ENCODE results near the gene SIRT6. TPM values are rescaled to one million over a fixed set of nuclear protein-coding genes. Genes with fewer than 3 reads are reported as not detected.
A peak's percentile ranks its signal among the peaks of the same experiment; 100 is the strongest.

The SIRT6 gene
- total and polyA plus RNA-seq, 9 of the 15 experiments (the other 6 are each of a cell fraction or from before 2014, with no cell fraction given) = 1.4 to 41.1 (median 10.2) TPM

- DNase-seq (ENCODE audit: extremely low read depth in 1 of 4, low spot score in 3 of 4) (peak; percentile 62 to 90 (median 67)), ATAC-seq (peak; percentile 93), FAIRE-seq (peak; percentile 97)
- Histone ChIP-seq H3K9ac (ENCODE audit: insufficient read depth in 1 of 2, low read depth in 2 of 2, low read length in 2 of 2) (peak overlapping the region in 1 of 2 experiments; percentile 61; a peak in 3 of 4 replicates), H3K9me3 (replicated peaks; ENCODE audit: control insufficient read depth, insufficient read depth, low read depth, low read length) (no peaks in the 10 kb centered on the region), H3K79me2 (ENCODE audit: control insufficient read depth, insufficient read depth, low read length) (no peaks in the 10 kb centered on the region), H3K27me3 (ENCODE audit: control insufficient read depth in 2 of 2, insufficient read depth in 2 of 2, low read length in 2 of 2) (peaks cover 0 to 3% of the 10 kb centered on the region in 2 experiments; a peak in 1 of 5 replicates), H3K27ac (ENCODE audit: extremely low read depth, low read depth, low read length) (peak overlapping the region; percentile 73; the same call in 2 of the 3 replicates), H4K20me1 (replicated peaks; ENCODE audit: control insufficient read depth, insufficient read depth, low read length) (no peaks in the 10 kb centered on the region), H3K9me1 (ENCODE audit: control insufficient read depth, insufficient read depth, low read length) (no peaks in the 10 kb centered on the region), H3K36me3 (ENCODE audit: control insufficient read depth, insufficient read depth, low read length) (no peaks in the 10 kb centered on the region), H3K4me2 (ENCODE audit: insufficient read depth, low read length) (peak overlapping the region; percentile 75), H3K4me3 (peak overlapping the region; percentile 7; the same call in 1 of the 2 replicates), H3K4me1 (replicated peaks in 1 of 2; ENCODE audit: control insufficient read depth in 2 of 2, insufficient read depth in 2 of 2, low read length in 2 of 2) (peaks cover 12 to 21% of the 10 kb centered on the region in 2 experiments), H2AFZ (ENCODE audit: low read depth, low read length) (peak overlapping the region; percentile 81)
- intact Hi-C loops (cut with micrococcal nuclease) = no loop called here
- ChIA-PET CTCF (ENCODE audit: low intra/inter-chr PET ratio) (no interaction called here), POLR2A (interaction anchor here (0.8 kb wide), 1 partner anchor 72 kb away, joined by 3 read pairs; no protein-coding TSS in a partner anchor)
- BruUV-seq (replicated peaks) = no TSS peak
- WGBS (ENCODE audit: insufficient coverage, low coverage, missing lambda C conversion rate) = 0% methylated on average over 8 of the region's 8 CpGs
- in situ Hi-C loops (cut with MboI) = no loop called here
- TF ChIP-seq NFATC3 (IDR thresholded peaks at IDR 0.05) = no peak
- no peak for TF ChIP-seq CTCFL (IDR thresholded peaks at IDR 0.05; ENCODE audit: borderline replicate concordance, insufficient read depth, low read depth, low read length, poor library complexity, severe bottlenecking)
- peak; percentile 39; the same call in 1 of the 2 replicates for TF ChIP-seq ADNP (tag; IDR thresholded peaks at IDR 0.05)
- TF ChIP-seq BCOR (IDR thresholded peaks at IDR 0.05) = peak; percentile 73; the same call in 1 of the 2 replicates
- peak; percentile 72; the same call in 1 of the 2 replicates for TF ChIP-seq ZBTB2 (IDR thresholded peaks at IDR 0.05)
- TF ChIP-seq PML (IDR thresholded peaks at IDR 0.05; ENCODE audit: low read length) = peak; percentile 90
- no peak for TF ChIP-seq RBM22 (IDR thresholded peaks at IDR 0.05; ENCODE audit: low read depth, low read length, poor library complexity, severe bottlenecking)
- TF ChIP-seq MEIS2 (IDR thresholded peaks at IDR 0.05; ENCODE audit: partially characterized antibody) = peak; percentile 58
- TF ChIP-seq NFRKB (IDR thresholded peaks at IDR 0.05; ENCODE audit: low read depth) = no peak
- peak; percentile 99 for TF ChIP-seq NFE2 (IDR thresholded peaks at IDR 0.05; ENCODE audit: low read depth)
- TF ChIP-seq XRCC3 (IDR thresholded peaks at IDR 0.05) = no peak
- TF ChIP-seq HLTF (IDR thresholded peaks at IDR 0.05) = no peak
- TF ChIP-seq CREB3 (tag; conservative IDR thresholded peaks at IDR 0.05; ENCODE audit: low read depth) = 0 out of 2 replicates have a peak, but pooled peaks have one; percentile 41
- 0 out of 2 replicates have a peak, but pooled peaks have one; percentile 42 for TF ChIP-seq ZBTB17 (CRISPR knock-in tag; IDR thresholded peaks at IDR 0.05)
- peak; percentile 57 to 73 for TF ChIP-seq FOXK2 (conservative IDR thresholded peaks at IDR 0.05 in 1 of 2, IDR thresholded peaks at IDR 0.05 in 1 of 2; ENCODE audit: low read depth in 2 of 2)
Measured at GRCh38 chr19:4130744-4131438, 51.5 kb downstream of the SIRT6 start.

Data from K562 (cell line).